Vagina (tissue), 2 donors: Measurements from ENCODE around the gene PLD1.

ENCODE experiments used
- CTCF ChIP-seq, 3 experiments: fragments of 450-650 bp in 2 of 3; fragments of 200-600 bp in 1 of 3; sonication (generic) in 1 of 3; IDR thresholded peaks; one replicate each; pipeline ENCODE4 v1.5.1; 2017 to 2019; ENCODE audit warnings: antibody characterized with exemption in 3 of 3, mild to moderate bottlenecking in 2 of 3, moderate library complexity in 2 of 3
- POLR2A ChIP-seq, 2 donors: fragments of 450-650 bp; IDR thresholded peaks; one replicate each; pipeline ENCODE4 v1.6.1; 2017; ENCODE audit warnings: antibody characterized with exemption in 2 of 2, mild to moderate bottlenecking in 2 of 2, moderate library complexity in 2 of 2

GRCh38 chr3:171663805-171664204, 146.5 kb downstream of the PLD1 start:
- TF ChIP-seq POLR2A (IDR thresholded peaks at IDR 0.05) (no peak), CTCF (IDR thresholded peaks at IDR 0.05) (no peak)
